SK-N-SH treated with all-trans-retinoic acid at 6 μM for 48 hours (cell line): ENCODE results near the gene LPP.

Experiments
- OSR1 ChIP-seq: fragments of 250-450 bp; sonication (Bioruptor Pico); IDR thresholded peaks from 2 replicates; pipeline ENCODE4 v1.8.0; 2022; ENCODE audit warnings: moderate library complexity, mild to moderate bottlenecking, inconsistent platforms
- ZC3H10 ChIP-seq: fragments of 250-450 bp; sonication (Bioruptor Pico); IDR thresholded peaks from 2 replicates; pipeline ENCODE4 v1.5.1; 2021; ENCODE audit warnings: mild to moderate bottlenecking, moderate library complexity
- ZFP3 ChIP-seq: fragments of 250-450 bp; sonication (Bioruptor Pico); IDR thresholded peaks from 2 replicates; pipeline ENCODE4 v1.5.0; 2020; ENCODE audit warnings: mild to moderate bottlenecking, moderate library complexity
- ZNF8 ChIP-seq: fragments of 450-650 bp; formaldehyde crosslinking; IDR thresholded peaks from 2 replicates; pipeline ENCODE4 v1.5.0; 2020; ENCODE audit warnings: mild to moderate bottlenecking, moderate library complexity
- TF ChIP-seq, protein P1 (sequence below): fragments of 250-450 bp; sonication (Bioruptor Pico); IDR thresholded peaks from 2 replicates; pipeline ENCODE4 v1.5.1; 2021; ENCODE audit warnings: mild to moderate bottlenecking, moderate library complexity
- TF ChIP-seq, protein P2 (sequence below): fragments of 250-450 bp; sonication (Bioruptor Pico); IDR thresholded peaks from 2 replicates; pipeline ENCODE4 v1.8.0; 2021; ENCODE audit warnings: low read depth, mild to moderate bottlenecking, moderate library complexity, borderline replicate concordance

GRCh38 chr3:188133219-188133618, 20.7 kb upstream of the LPP start:
- TF ChIP-seq, protein P1, sequence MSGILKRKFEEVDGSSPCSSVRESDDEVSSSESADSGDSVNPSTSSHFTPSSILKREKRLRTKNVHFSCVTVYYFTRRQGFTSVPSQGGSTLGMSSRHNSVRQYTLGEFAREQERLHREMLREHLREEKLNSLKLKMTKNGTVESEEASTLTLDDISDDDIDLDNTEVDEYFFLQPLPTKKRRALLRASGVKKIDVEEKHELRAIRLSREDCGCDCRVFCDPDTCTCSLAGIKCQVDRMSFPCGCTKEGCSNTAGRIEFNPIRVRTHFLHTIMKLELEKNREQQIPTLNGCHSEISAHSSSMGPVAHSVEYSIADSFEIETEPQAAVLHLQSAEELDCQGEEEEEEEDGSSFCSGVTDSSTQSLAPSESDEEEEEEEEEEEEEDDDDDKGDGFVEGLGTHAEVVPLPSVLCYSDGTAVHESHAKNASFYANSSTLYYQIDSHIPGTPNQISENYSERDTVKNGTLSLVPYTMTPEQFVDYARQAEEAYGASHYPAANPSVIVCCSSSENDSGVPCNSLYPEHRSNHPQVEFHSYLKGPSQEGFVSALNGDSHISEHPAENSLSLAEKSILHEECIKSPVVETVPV (CRISPR knock-in tag): no peak
- TF ChIP-seq ZC3H10 (CRISPR knock-in tag) (no peak), ZFP3 (CRISPR knock-in tag) (no peak), ZNF8 (CRISPR knock-in tag) (no peak), OSR1 (no peak)
- TF ChIP-seq, protein P2, sequence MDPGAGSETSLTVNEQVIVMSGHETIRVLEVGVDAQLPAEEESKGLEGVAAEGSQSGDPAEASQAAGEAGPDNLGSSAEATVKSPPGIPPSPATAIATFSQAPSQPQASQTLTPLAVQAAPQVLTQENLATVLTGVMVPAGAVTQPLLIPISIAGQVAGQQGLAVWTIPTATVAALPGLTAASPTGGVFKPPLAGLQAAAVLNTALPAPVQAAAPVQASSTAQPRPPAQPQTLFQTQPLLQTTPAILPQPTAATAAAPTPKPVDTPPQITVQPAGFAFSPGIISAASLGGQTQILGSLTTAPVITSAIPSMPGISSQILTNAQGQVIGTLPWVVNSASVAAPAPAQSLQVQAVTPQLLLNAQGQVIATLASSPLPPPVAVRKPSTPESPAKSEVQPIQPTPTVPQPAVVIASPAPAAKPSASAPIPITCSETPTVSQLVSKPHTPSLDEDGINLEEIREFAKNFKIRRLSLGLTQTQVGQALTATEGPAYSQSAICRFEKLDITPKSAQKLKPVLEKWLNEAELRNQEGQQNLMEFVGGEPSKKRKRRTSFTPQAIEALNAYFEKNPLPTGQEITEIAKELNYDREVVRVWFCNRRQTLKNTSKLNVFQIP (CRISPR knock-in tag): no peak
